GM18858 (cell line): ENCODE data around the gene MYO1G.
A peak's percentile ranks its signal among the peaks of the same experiment; 100 is the strongest.

Experiments
- ATAC-seq: cut with Tn5 transposase; IDR thresholded peaks from one replicate; pipeline ENCODE4 v1.9.1; 2021; ENCODE audit not compliant: unreplicated experiment

Gene MYO1G

GRCh38 chr7:44981035-44981706 lies 2.4 kb upstream of the MYO1G start:
- no peak for ATAC-seq

DNA sequence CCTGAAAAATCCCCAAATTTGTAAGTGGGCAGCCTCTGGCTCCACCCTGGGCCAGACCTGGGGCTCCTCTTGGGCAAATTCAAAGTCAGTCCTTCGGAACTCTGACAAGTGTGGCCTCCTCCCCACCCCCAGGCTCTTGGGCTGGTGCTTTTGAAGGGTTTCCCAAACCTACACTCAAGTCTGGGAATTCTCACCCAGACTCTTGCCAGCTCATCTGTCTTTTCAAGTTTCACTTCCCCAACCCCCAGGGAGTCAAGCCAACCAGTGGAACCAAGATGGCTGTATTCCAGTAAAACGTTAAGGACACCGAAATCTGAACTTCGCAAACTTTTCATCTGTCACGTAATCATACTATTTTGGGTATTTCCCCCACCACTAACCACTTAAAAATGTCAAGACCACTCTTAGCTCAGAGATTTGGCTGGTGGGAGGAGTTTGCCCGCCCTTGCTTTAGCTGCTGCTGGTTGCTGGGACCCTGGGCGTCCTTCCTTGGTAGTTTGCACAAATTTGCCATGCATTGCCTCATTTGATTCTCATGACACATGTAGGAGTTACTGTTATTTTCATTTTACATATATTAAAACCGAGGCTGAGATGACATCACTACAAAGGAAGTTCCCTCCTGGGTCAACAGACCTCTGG lies 1.7 kb upstream of the MYO1G start:
- ATAC-seq: peak; percentile 35

GRCh38 chr7:44979481-44980392 lies 922 bp upstream of the MYO1G start:
- ATAC-seq: no peak

DNA sequence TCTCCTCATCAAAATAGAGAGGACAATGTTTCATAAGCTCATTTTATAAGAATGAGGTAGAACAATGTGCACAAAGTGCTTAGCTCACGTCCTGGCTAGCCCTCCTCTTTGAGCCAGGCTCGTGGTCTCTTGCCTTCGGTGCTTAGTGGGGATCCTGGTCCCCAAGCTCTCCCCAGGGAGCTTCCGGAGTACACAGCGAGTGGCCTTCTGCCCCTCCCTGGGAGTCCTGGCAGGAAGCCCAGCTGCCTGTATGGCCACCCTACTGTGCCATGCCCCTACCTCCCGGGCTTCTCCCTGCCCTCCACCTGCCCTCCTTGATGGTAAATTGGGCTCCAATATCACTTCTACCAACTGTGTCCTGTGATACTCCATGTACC lies 868 bp downstream of the MYO1G start:
- ATAC-seq: no peak

DNA sequence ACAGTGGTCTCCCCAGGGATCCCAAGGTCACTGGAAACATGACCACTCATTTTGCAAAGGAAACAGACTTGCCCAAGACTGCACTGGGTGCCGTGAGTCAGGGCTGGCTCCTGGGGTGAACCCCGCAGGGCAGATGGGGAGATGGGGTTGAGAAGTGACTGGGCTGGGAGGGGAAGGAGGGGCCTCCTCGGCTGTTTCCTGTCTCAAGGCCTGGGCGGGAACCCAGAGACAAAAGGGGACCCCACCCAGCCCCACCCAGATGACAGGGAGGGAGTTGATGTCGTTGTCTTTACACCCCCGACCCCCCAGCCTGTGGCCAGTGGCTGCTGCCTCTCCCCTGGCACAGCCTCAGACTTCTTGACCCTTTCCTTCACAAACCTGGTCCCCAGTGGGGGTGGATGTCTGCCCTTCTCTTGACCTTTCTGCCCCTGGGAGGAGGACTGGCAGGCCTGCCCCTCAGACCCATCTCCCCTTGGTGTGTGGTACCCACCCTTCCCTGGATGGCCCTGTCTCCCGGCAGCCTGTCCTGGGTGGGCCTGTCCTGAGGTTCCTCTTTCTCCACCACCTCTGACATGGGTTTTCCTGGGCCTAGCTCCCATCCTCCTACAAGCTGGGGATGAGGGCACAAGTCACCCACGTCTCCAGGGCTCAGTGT lies 1.4 kb downstream of the MYO1G start:
- no peak for ATAC-seq

- no peak for ATAC-seq
Observed at GRCh38 chr7:44976746-44977196, 2.0 kb downstream of the MYO1G start.

DNA sequence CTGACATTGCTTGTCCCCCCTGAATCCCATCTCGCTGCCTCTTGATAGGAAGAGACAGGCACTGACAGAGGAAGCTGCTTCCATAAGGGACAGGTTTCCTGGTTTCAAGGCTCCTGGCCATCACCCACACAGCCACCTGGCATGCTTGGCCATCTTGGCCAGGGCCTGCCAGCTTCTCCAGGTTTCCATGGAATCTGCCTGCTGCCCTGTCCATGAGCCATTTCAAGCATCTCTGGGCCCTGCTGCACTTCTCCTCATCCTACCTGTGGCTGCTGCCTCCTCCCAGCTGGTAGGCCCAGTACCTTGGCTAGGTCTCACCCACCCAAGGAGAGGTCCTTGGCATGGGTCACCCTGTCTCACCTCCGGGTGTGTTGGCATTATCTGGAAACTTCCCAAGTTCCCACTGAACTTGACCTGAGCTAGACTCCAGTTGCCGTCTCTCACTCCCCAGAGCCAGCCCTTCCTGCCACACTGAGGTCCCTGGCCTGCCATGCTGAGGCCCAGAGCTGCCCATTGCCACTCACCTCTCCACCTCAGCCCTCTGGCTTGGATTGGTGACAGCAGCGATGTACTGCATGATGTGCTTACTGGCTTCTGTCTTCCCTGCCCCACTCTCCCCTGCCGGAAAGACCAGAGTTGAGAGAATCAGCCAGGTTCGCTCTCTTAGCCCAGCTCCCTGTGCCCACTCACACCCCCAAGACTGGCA lies 2.6 kb downstream of the MYO1G start:
- no peak for ATAC-seq

GRCh38 chr7:44975331-44976039 lies 3.3 kb downstream of the MYO1G start:
- ATAC-seq: no peak

- ATAC-seq: no peak
Observed at GRCh38 chr7:44974549-44974948, 4.3 kb downstream of the MYO1G start.

GRCh38 chr7:44973610-44974401 lies 5.0 kb downstream of the MYO1G start:
- ATAC-seq: no peak

GRCh38 chr7:44972562-44972961 lies 6.3 kb downstream of the MYO1G start:
- ATAC-seq: no peak

DNA sequence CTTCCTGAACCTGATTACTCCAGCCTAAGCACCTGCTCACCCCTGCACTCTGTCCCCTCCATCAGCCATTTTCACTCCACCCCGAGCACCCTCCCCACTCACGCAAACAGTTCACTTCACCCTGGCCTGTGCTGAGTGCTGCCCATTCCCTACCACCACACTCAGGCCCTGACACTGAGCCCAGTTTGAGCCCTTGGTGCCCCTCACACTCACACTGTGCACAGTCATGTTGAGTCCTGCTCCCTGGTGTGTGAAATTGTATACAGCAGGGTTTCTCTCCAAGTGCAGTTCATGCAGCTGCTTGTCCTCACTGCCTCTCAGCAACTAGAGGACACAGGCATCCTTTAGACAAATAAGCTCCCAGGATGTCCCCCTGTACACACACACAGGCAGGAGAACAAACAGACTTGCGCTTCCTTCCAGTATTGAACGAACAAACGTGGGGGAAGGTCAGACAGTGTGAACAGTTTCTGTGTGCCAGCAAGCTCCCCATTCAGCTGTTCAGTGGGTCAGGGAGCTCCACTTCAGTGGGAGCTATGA lies 6.8 kb downstream of the MYO1G start:
- ATAC-seq: no peak

GRCh38 chr7:44971188-44971901 lies 7.5 kb downstream of the MYO1G start:
- no peak for ATAC-seq

DNA sequence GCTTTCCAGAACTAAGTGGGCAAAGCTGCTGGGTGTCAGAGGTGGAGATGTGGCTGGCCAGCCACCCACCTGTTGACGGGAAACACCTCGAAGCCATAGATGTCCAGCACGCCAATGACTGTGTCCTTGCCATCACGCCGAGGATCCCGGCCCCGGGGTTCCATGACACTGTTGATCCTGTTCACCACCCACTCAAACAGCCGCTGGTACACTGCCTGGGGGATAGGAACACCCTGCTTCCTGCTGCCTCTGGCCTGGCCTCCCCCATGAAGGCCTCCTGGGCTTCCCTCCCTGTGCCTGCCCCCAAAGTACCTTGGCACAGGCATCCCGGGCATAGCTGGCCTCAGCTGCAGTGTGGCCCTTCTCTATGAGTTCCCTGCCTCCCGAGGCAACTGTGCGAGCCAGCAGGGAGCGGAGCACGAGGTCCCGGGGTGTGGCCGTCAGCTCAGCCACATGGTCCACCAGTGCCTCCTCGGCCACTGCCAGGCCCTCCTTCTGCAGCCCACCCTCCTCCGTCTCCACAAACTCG lies 8.2 kb downstream of the MYO1G start:
- no peak for ATAC-seq

GRCh38 chr7:44969701-44970522 lies 8.9 kb downstream of the MYO1G start:
- ATAC-seq: no peak

GRCh38 chr7:44969049-44969700 lies 9.6 kb downstream of the MYO1G start:
- ATAC-seq: no peak
